ENCODE data around the gene QPRT. TPM values are rescaled to one million over a fixed set of nuclear protein-coding genes. Genes with fewer than 3 reads are reported as not detected.

Gene QPRT
- total and polyA plus RNA-seq, 2 of the 8 experiments (the other 6 are each of a cell fraction or from before 2014, with no cell fraction given): 89.0 to 102 TPM

DNA sequence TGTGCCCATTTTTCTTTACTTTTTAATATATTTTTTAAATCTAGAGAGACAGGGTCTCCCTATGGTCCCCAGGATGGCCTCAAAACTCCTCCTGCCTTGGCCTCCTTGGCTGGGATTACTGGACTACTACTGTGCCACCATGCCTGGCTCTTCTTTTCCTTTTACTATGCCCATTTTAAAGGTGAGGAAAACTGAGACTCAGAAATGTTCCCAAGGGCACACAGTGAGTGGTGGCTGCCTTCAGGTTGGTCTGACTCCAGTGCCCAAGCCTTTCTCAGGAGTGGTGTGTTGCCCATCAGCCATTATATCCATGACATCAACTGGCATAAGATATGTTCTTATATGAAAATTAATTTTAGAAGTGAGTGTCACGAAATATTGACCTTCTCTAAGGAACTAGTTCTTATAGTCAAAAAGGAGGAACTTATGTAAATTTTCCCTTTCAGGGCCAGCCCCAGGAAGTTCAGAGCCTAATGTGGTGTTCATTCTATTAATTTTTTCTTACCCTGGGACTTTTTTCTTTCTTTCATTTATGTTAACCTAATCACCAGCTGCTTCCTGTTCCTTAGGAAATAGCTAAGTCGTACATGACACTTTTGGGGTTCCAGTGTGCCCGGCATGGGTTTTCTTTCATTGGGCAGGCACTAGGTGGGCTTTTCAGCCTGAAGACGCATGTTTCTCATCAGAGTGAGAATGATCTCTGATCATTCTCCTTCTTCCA is 33.8 kb upstream of the QPRT start (continued):
- no peak for TF ChIP-seq MAFK (IDR thresholded peaks at IDR 0.05; ENCODE audit: low read depth, low read length)
- TF ChIP-seq NANOG (IDR thresholded peaks at IDR 0.05; ENCODE audit: insufficient read depth, low read depth, low read length, poor library complexity, severe bottlenecking): no peak
- no peak for TF ChIP-seq GTF2F1 (IDR thresholded peaks at IDR 0.05; ENCODE audit: borderline replicate concordance, low read depth, low read length)
- TF ChIP-seq BACH1 (IDR thresholded peaks at IDR 0.05; ENCODE audit: low read length): no peak
- no peak for TF ChIP-seq SP4 (IDR thresholded peaks at IDR 0.05; ENCODE audit: low read length)
- no peak for TF ChIP-seq CBX5 (IDR thresholded peaks at IDR 0.05; ENCODE audit: low read depth, low read length)
